Measurements from ENCODE around the gene AGPS. TPM values are rescaled to one million over a fixed set of nuclear protein-coding genes. Genes with fewer than 3 reads are reported as not detected.

Gene AGPS
- polyA plus RNA-seq, 1 of the 3 experiments (the other 2 are of a cell fraction): 10.9 TPM

DNA sequence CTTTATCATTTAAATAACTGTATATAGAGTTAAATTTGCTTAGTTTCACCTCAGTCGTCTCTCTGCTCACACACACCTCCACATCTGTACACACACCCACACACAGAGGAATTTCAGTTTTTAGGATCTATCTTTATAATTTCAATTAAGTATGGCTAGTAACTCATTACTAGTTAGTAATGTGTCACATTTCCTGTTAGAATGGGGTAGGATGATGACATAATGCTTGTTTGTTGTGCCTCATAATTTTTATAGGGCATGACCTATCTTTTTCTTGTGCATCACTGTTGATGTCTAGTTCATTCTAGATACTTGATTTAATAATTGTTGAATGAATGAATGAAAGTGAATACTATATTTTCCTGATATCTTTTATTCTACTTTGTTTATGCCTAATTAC is 108.6 kb downstream of the AGPS start (continued):
- TF ChIP-seq RCOR1 (IDR thresholded peaks at IDR 0.05; ENCODE audit: low read length) (no peak), ELF1 (IDR thresholded peaks at IDR 0.05) (no peak), GATA2 (CRISPR knock-in tag; IDR thresholded peaks at IDR 0.05) (no peak), YY1 (IDR thresholded peaks at IDR 0.05; ENCODE audit: low read depth) (no peak), TEAD4 (IDR thresholded peaks at IDR 0.05; ENCODE audit: borderline replicate concordance, insufficient read depth) (no peak), EP300 (IDR thresholded peaks at IDR 0.05; ENCODE audit: borderline replicate concordance in 1 of 2, low read depth in 1 of 2, low read length in 1 of 2) (no peak)
- TF ChIP-seq, protein P1, sequence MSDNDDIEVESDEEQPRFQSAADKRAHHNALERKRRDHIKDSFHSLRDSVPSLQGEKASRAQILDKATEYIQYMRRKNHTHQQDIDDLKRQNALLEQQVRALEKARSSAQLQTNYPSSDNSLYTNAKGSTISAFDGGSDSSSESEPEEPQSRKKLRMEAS (IDR thresholded peaks at IDR 0.05; ENCODE audit: low read depth): no peak
- TF ChIP-seq, protein P2, sequence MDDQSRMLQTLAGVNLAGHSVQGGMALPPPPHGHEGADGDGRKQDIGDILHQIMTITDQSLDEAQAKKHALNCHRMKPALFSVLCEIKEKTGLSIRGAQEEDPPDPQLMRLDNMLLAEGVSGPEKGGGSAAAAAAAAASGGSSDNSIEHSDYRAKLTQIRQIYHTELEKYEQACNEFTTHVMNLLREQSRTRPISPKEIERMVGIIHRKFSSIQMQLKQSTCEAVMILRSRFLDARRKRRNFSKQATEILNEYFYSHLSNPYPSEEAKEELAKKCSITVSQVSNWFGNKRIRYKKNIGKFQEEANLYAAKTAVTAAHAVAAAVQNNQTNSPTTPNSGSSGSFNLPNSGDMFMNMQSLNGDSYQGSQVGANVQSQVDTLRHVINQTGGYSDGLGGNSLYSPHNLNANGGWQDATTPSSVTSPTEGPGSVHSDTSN (IDR thresholded peaks at IDR 0.05): no peak

DNA sequence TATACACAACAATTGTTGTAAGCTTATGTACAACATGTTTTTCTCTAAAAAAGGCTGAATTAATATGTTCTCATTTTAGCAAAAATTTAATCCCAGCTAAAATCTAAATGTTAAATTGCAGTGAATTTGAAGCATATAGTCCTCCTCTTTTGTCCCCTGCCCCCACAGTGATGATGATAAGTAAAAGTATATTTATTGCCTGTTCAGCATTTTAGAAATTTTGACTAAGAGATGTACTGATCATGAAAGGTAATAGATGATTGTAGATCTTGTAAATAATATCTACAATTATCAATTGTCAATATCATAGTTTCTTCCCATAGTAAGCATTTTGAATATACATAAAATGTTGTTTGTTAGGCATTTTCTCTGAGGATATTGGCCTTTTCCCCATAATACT is 113.9 kb downstream of the AGPS start:
- POLR2A ChIA-PET: no interaction called here
- no peak for TF ChIP-seq TCF12 (IDR thresholded peaks at IDR 0.05)
- CTCF ChIA-PET: interaction anchor here (1.3 to 3.5 kb wide), 4 partner anchors 8 to 218 kb away, joined by 4 to 17 read pairs (median 4); no protein-coding TSS in a partner anchor

GRCh38 chr2:177506998-177507397 is 114.4 kb downstream of the AGPS start:
- no peak overlapping the region for H3K4me2 ChIP-seq
- no peaks in the 10 kb centered on the region for H3K27me3 ChIP-seq (ENCODE audit: insufficient read depth)
- no peak overlapping the region for H3K9ac ChIP-seq
- peaks cover 48 to 49% of the 10 kb centered on the region in 2 experiments for H3K36me3 ChIP-seq (replicated peaks in 1 of 2; ENCODE audit: control insufficient read depth in 1 of 2, insufficient read depth in 2 of 2, low read length in 1 of 2)
- CTCF ChIA-PET: interaction anchor here (1.3 to 1.4 kb wide), 2 partner anchors 97 to 217 kb away, joined by 4 read pairs; no protein-coding TSS in a partner anchor
- DNase-seq: no peak
- H3F3A ChIP-seq (replicated peaks; ENCODE audit: insufficient read depth): peaks cover 4% of the 10 kb centered on the region
- H3K4me1 ChIP-seq (ENCODE audit: control insufficient read depth in 1 of 2, insufficient read depth in 2 of 2, low read depth in 1 of 2, low read length in 1 of 2): no peaks in the 10 kb centered on the region; a peak in 1 of 4 replicates
- H3K27ac ChIP-seq (ENCODE audit: low read depth in 2 of 2, low read length in 1 of 2): no peak overlapping the region
- WGBS (ENCODE audit: low lambda C conversion rate): 93% methylated on average over 2 of the region's 2 CpGs
- no peak overlapping the region for H3K4me3 ChIP-seq (ENCODE audit: low read depth in 2 of 2, low read length in 1 of 2)
- H3K9me3 ChIP-seq: no peaks in the 10 kb centered on the region
- POLR2A ChIA-PET: no interaction called here
- no peaks in the 10 kb centered on the region for H3K79me2 ChIP-seq (ENCODE audit: insufficient read depth)
- no peaks in the 10 kb centered on the region for H4K20me1 ChIP-seq (ENCODE audit: insufficient read depth)
- TF ChIP-seq GABPA (IDR thresholded peaks at IDR 0.05; ENCODE audit: low read depth) (no peak), MXI1 (IDR thresholded peaks at IDR 0.05; ENCODE audit: low read depth, low read length) (no peak), ZBTB33 (IDR thresholded peaks at IDR 0.05; ENCODE audit: borderline replicate concordance, low read depth) (no peak), RXRA (IDR thresholded peaks at IDR 0.05; ENCODE audit: borderline replicate concordance, low read depth) (no peak), ELF1 (IDR thresholded peaks at IDR 0.05) (no peak), RFX5 (IDR thresholded peaks at IDR 0.05; ENCODE audit: low read length) (no peak), RAD21 (IDR thresholded peaks at IDR 0.05; ENCODE audit: low read length) (no peak), TAF1 (IDR thresholded peaks at IDR 0.05; ENCODE audit: borderline replicate concordance, low read depth, low read length) (no peak), EP300 (IDR thresholded peaks at IDR 0.05; ENCODE audit: borderline replicate concordance in 1 of 2, low read depth in 1 of 2, low read length in 1 of 2) (no peak), NRF1 (IDR thresholded peaks at IDR 0.05; ENCODE audit: low read depth, low read length) (no peak), JUND (IDR thresholded peaks at IDR 0.05) (no peak), SIN3A (IDR thresholded peaks at IDR 0.05; ENCODE audit: borderline replicate concordance, low read depth, low read length) (no peak), EZH2phosphoT487 (IDR thresholded peaks at IDR 0.05; ENCODE audit: borderline replicate concordance, low read depth) (no peak), CHD2 (IDR thresholded peaks at IDR 0.05; ENCODE audit: low read length, partially characterized antibody) (no peak)
- TF ChIP-seq, protein P3, sequence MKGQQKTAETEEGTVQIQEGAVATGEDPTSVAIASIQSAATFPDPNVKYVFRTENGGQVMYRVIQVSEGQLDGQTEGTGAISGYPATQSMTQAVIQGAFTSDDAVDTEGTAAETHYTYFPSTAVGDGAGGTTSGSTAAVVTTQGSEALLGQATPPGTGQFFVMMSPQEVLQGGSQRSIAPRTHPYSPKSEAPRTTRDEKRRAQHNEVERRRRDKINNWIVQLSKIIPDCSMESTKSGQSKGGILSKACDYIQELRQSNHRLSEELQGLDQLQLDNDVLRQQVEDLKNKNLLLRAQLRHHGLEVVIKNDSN (IDR thresholded peaks at IDR 0.05; ENCODE audit: borderline replicate concordance, low read depth): no peak
- no peaks in the 10 kb centered on the region for H3K9me2 ChIP-seq
- H2AFZ ChIP-seq (ENCODE audit: low read depth): no peak overlapping the region

More for the DNA sequence above, 113.9 kb downstream of the AGPS start:
- Histone ChIP-seq H3K4me1 (ENCODE audit: control insufficient read depth in 1 of 2, insufficient read depth in 2 of 2, low read depth in 1 of 2, low read length in 1 of 2) (no peaks in the 10 kb centered on the region; a peak in 1 of 4 replicates), H2AFZ (ENCODE audit: low read depth) (no peak overlapping the region), H3K4me3 (ENCODE audit: low read depth in 2 of 2, low read length in 1 of 2) (no peak overlapping the region), H3K9me2 (no peaks in the 10 kb centered on the region), H3K9ac (no peak overlapping the region), H3K36me3 (replicated peaks in 1 of 2; ENCODE audit: control insufficient read depth in 1 of 2, insufficient read depth in 2 of 2, low read length in 1 of 2) (peaks cover 48 to 52% of the 10 kb centered on the region in 2 experiments), H3F3A (replicated peaks; ENCODE audit: insufficient read depth) (peaks cover 4% of the 10 kb centered on the region), H3K27me3 (ENCODE audit: insufficient read depth) (no peaks in the 10 kb centered on the region), H3K9me3 (no peaks in the 10 kb centered on the region), H3K27ac (ENCODE audit: low read depth in 2 of 2, low read length in 1 of 2) (no peak overlapping the region; a peak in 1 of 4 replicates), H3K79me2 (ENCODE audit: insufficient read depth) (no peaks in the 10 kb centered on the region), H3K4me2 (no peak overlapping the region), H4K20me1 (ENCODE audit: insufficient read depth) (no peaks in the 10 kb centered on the region)
- DNase-seq: no peak

Measured in SK-N-SH (cell line).